Psoas muscle (tissue), 8 donors: ENCODE data around the gene METTL5. TPM values are rescaled to one million over a fixed set of nuclear protein-coding genes. Genes with fewer than 3 reads are reported as not detected.

Experiments used
- ATAC-seq, 4 donors: fragments of 200-7000 bp; cut with Tn5 transposase; one replicate each; pipeline ENCODE4 v1.9.1; 2020; ENCODE audit warnings: moderate library complexity in 3 of 4, mild to moderate bottlenecking in 2 of 4
- DNase-seq, 2 donors: peaks; one replicate each; pipeline ENCODE4 v3.0.0-alpha.2; 2020
- H3K27ac ChIP-seq: fragments of 200-600 bp; one replicate; pipeline ENCODE4 v1.8.0; 2022
- H3K27me3 ChIP-seq, 3 donors: fragments of 200-600 bp in 1 of 3; one replicate each; pipeline versions ENCODE4 v1.6.1 to v1.8.0; 2013 to 2022; ENCODE audit warnings: low read length in 2 of 3, mild to moderate bottlenecking in 2 of 3, moderate library complexity in 1 of 3; ENCODE audit not compliant: insufficient read depth in 3 of 3
- H3K36me3 ChIP-seq, 2 donors: fragments of 200-600 bp in 1 of 2; one replicate each; pipeline versions ENCODE4 v1.6.1 to v1.8.0; 2013 to 2022; ENCODE audit warnings: low read depth in 1 of 2, mild to moderate bottlenecking in 1 of 2, moderate library complexity in 1 of 2; ENCODE audit not compliant: insufficient read depth in 1 of 2
- H3K4me1 ChIP-seq: fragments of 200-600 bp; one replicate; pipeline ENCODE4 v1.8.0; 2022
- H3K4me3 ChIP-seq: fragments of 200-600 bp; one replicate; pipeline ENCODE4 v1.8.0; 2022; ENCODE audit warnings: mild to moderate bottlenecking
- H3K9me3 ChIP-seq: fragments of 200-600 bp; one replicate; pipeline ENCODE4 v1.8.0; 2022
- CTCF ChIP-seq: fragments of 200-600 bp; IDR thresholded peaks from one replicate; pipeline ENCODE4 v1.8.0; 2022; ENCODE audit warnings: antibody characterized with exemption
- WGBS, 3 donors: extraction: QIAGEN DNeasy Blood & Tissue Kit; methylation state at CpG; one replicate each; pipeline versions ENCODE4 v1.1.6 to v1.1.7; 2013; 5-methylcytosine and 5-hydroxymethylcytosine counted together
- intact Hi-C, 2 donors: fragments of 100-400 bp; cut with DNase I; formaldehyde crosslinking; loops; one replicate each; pipeline versions ENCODE4 v1.11.0 to v1.14.2; 2022
- polyA plus RNA-seq, 3 donors: library from polyadenylated mRNA; stranded (reverse); fragments of 200-250 nt; gene quantifications; one replicate each; pipeline ENCODE4 v1.2.3, GENCODE V29; 2013
- total RNA-seq, 4 donors: library from RNA; stranded (reverse); fragmentation: NEBNext Ultra II Directional in 2 of 4; extraction: Animal tissue kit (Norgen Biotek cat#: 25700) in 2 of 4; gene quantifications; one replicate each; pipeline versions ENCODE4 v1.2.1 to v1.2.4, GENCODE V29; 2021 to 2023
- donor health status: healthy with polysubstance abuse.
- donor health status: DM: no; HTN: no; CAD: no; lungs with moderate emphysema.
- donor health status: Bipolar disorder and iron deficiency.
- donor health status: healthy.
- donor health status: DM: yes; HTN: yes; CAD: no.
- donor health status: DM: no; HTN: no; CAD: no.
- donor health status: DM: no; HTN: no; CAD: no.
- donor health status: DM: yes; HTN: yes; CAD: no.

Gene METTL5
- total and polyA plus RNA-seq, 7 donors, result 44.9 to 75.4 (median 55.8) TPM

GRCh38 chr2:169778446-169778845 lies 46.3 kb downstream of the METTL5 start:
- H3K27ac ChIP-seq, result no peak overlapping the region
- no peaks in the 10 kb centered on the region for H3K27me3 ChIP-seq
- intact Hi-C loops, result no loop called here
- no peak for TF ChIP-seq CTCF
- H3K36me3 ChIP-seq, result no peaks in the 10 kb centered on the region
- no peak for ATAC-seq
- DNase-seq, result no peak
- 92 to 93% (median 92%) methylated on average over 3 of the region's 3 CpGs for WGBS, 3 donors
- H3K9me3 ChIP-seq, result no peaks in the 10 kb centered on the region
- no peaks in the 10 kb centered on the region for H3K4me1 ChIP-seq
- H3K4me3 ChIP-seq, result no peak overlapping the region

- no peaks in the 10 kb centered on the region for H3K36me3 ChIP-seq
- 53 to 74% (median 71%) methylated on average over 2 of the region's 2 CpGs for WGBS, 3 donors
- H3K4me1 ChIP-seq, result no peaks in the 10 kb centered on the region
- H3K27ac ChIP-seq, result no peak overlapping the region
- no peaks in the 10 kb centered on the region for H3K27me3 ChIP-seq
- ATAC-seq, result no peak
- no peak for DNase-seq
- TF ChIP-seq CTCF, result no peak
- intact Hi-C loops, result no loop called here
- H3K9me3 ChIP-seq, result no peaks in the 10 kb centered on the region
- H3K4me3 ChIP-seq, result no peak overlapping the region
These were observed 48.4 kb downstream of the METTL5 start for GRCh38 chr2:169776252-169776761.

GRCh38 chr2:169775765-169776164 lies 48.9 kb downstream of the METTL5 start:
- ATAC-seq, result no peak
- WGBS, 3 donors, result 56 to 64% (median 62%) methylated on average over 2 of the region's 2 CpGs
- TF ChIP-seq CTCF, result no peak

GRCh38 chr2:169775354-169775753 lies 49.4 kb downstream of the METTL5 start:
- no peak overlapping the region for H3K4me3 ChIP-seq
- no peak for TF ChIP-seq CTCF
- no peaks in the 10 kb centered on the region for H3K9me3 ChIP-seq
- ATAC-seq (no peak), DNase-seq (no peak)
- no peaks in the 10 kb centered on the region for H3K27me3 ChIP-seq
- WGBS, 3 donors, result 90 to 93% (median 93%) methylated on average over 3 of the region's 3 CpGs
- H3K36me3 ChIP-seq, result no peaks in the 10 kb centered on the region
- no peaks in the 10 kb centered on the region for H3K4me1 ChIP-seq
- intact Hi-C loops, result no loop called here
- H3K27ac ChIP-seq, result no peak overlapping the region

More at GRCh38 chr2:169775765-169776164, 48.9 kb downstream of the METTL5 start:
- Histone ChIP-seq H3K4me3 (no peak overlapping the region), H3K36me3 (no peaks in the 10 kb centered on the region), H3K27ac (no peak overlapping the region), H3K9me3 (no peaks in the 10 kb centered on the region), H3K27me3 (no peaks in the 10 kb centered on the region), H3K4me1 (no peaks in the 10 kb centered on the region)
- no peak for DNase-seq
- intact Hi-C loops, result no loop called here

- 90 to 96% (median 93%) methylated on average over 2 of the region's 2 CpGs for WGBS, 3 donors
- intact Hi-C loops, result no loop called here
- DNase-seq, result no peak
- no peak for ATAC-seq
- H3K4me3 ChIP-seq, result no peak overlapping the region
- TF ChIP-seq CTCF, result no peak
- H3K27ac ChIP-seq, result no peak overlapping the region
- no peaks in the 10 kb centered on the region for H3K4me1 ChIP-seq
- H3K9me3 ChIP-seq, result no peaks in the 10 kb centered on the region
- no peaks in the 10 kb centered on the region for H3K36me3 ChIP-seq
- peaks cover 0 to 4% (median 0%) of the 10 kb centered on the region in 3 donors for H3K27me3 ChIP-seq
These were observed 52.1 kb downstream of the METTL5 start for GRCh38 chr2:169772651-169773050.
